Measurements from ENCODE around the gene AQP10.
"Not testable (repeated sequence)": the region's sequence is repeated elsewhere in the genome, so short reads cannot be mapped to it uniquely, and the experiment has no call there.

The AQP10 gene

GRCh38 chr1:154320882-154321608, at the start of gene AQP10:
TSS of gene AQP10 (plus strand) at chr1:154321093. CDS start at chr1:154321156, 63 bp downstream.
- no peak for DNase-seq

- peak; percentile 95 for DNase-seq
Observed at GRCh38 chr1:154272217-154272998, 48.5 kb upstream of the AQP10 start, which contains the start of gene HAX1. TSS of gene HAX1 (plus strand) at chr1:154272629. CDS start at chr1:154272724, 95 bp downstream.

- DNase-seq, result no peak
Observed at GRCh38 chr1:154272999-154273563, 47.8 kb upstream of the AQP10 start.

GRCh38 chr1:154276797-154277196, 44.1 kb upstream of the AQP10 start:
- no peak for DNase-seq

DNA sequence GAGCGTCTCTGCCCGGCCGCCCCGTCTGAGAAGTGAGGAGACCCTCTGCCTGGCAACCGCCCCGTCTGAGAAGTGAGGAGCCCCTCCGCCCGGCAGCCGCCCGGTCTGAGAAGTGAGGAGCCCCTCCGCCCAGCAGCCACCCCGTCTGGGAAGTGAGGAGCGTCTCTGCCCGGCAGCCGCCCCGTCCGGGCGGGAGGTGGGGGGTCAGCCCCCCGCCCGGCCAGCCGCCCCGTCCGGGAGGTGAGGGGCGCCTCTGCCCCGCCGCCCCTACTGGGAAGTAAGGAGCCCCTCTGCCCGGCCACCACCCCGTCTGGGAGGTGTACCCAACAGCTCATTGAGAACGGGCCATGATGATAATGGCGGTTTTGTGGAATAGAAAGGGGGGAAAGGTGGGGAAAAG, 33.3 kb upstream of the AQP10 start:
- DNase-seq, result not testable (repeated sequence)

GRCh38 chr1:154288661-154289060, 32.2 kb upstream of the AQP10 start:
- no peak for DNase-seq

DNA sequence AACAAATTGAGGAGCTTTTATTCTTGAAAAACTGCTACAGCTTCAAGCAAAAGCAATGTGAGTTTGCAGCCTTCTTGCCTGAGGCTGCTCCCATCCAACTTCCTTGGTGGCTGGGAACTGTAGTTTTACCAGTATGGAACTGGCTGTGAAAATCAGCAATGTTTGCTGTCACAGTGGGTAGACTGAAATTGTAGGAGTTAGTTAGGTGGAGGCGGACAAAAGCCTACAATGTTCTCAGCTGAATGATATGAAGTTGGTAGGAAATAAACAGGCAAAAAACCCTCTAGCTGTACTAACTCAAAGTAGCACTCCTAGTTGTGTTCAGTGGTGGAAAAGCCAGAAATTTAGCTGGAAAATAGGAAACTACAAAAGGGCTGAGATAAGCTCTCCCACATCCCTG, 30.0 kb upstream of the AQP10 start:
- no peak for DNase-seq

GRCh38 chr1:154295408-154296235, 25.3 kb upstream of the AQP10 start:
- DNase-seq, result no peak

DNA sequence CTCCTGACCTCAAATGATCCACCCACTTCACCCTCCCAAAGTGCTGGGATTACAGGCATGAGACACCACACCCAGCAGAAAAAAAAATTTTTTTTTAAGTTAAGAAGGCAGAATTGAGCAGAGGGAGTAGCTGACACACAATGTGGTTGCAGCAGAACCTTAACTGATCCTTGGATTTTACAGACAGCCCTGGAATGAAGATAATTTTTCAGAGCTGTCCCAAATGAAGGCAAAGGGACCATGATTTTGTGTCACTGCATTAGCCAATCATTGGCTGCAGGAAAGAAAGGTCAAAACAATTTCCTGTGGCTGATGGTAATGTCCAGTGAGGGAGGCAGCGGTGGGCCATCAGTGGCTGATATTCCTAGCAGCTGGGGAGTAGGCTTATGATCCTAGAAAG, 19.3 kb upstream of the AQP10 start:
- no peak for DNase-seq

GRCh38 chr1:154304664-154305337, 16.1 kb upstream of the AQP10 start:
- no peak for DNase-seq

DNA sequence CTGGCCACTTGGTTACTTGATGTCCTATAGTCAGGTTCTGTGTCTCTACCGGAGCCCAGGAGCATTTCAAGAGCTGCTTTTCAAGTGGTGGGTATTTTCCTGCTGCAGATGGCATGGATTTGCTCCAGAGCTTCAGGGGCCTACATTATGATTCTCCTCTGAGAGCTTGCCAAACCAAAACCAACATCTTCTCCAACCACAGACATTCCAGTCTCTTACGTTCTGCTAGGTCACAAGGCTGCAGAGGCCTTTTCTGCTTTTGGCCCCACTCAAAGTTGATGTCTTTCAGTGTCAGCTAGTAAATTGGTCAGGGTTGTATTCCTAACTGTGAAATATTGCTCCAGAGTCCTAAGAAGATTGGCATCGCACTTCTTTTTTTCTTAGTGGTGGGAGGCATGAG, 14.7 kb upstream of the AQP10 start:
- no peak for DNase-seq

DNA sequence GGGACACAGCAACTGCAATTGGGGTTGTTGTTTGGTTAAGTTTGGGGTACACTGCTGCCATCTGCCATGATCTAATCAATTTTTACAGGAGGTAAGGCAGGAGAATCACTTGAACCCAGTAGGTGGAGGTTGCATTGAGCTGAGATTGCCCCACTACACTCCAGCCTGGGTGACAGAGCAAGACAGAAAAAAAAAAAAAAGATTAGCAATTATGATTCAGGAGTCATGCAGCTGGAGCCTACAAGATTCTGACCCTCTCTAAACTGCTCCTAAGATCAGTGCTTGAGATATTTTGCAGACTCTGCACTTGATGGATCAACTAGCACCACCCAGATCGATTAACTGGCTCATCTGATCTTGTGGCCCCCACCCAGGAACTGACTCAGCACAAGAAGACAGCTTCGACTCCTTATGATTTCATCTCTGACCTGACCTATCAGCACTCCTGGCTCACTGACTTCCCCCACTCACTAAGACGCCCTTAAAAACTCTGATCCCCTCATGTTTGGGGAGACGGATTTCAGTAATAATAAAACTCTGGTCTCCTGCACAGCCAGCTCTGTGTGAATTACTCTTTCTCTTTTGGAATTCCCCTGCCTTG, 13.1 kb upstream of the AQP10 start:
- not testable (repeated sequence) for DNase-seq

- not testable (repeated sequence) for DNase-seq
Observed at GRCh38 chr1:154309136-154309535, 11.8 kb upstream of the AQP10 start.

- not testable (repeated sequence) for DNase-seq
Observed at GRCh38 chr1:154312229-154313065, 8.4 kb upstream of the AQP10 start.

GRCh38 chr1:154313066-154313356, 7.9 kb upstream of the AQP10 start:
- no peak for DNase-seq

DNA sequence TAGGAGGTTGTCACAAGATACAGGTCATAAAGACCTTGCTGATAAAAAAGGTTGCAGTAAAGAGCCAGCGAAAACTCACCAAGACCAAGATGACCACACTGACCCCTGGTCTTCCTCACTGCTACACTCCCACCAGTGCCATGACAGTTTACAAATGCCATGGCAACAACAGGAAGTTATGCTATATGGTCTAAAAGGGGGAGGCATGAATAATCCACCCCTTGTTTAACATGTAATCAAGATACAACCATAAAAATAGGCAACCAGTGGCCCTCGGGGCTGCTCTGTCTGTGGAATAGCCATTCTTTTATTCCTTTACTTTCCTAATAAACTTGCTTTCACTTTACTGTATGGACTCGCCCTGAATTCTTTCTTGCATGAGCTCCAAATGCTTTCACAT, 6.7 kb upstream of the AQP10 start:
- DNase-seq, result not testable (repeated sequence)

GRCh38 chr1:154316704-154317103, 4.2 kb upstream of the AQP10 start:
- DNase-seq, result no peak

DNA sequence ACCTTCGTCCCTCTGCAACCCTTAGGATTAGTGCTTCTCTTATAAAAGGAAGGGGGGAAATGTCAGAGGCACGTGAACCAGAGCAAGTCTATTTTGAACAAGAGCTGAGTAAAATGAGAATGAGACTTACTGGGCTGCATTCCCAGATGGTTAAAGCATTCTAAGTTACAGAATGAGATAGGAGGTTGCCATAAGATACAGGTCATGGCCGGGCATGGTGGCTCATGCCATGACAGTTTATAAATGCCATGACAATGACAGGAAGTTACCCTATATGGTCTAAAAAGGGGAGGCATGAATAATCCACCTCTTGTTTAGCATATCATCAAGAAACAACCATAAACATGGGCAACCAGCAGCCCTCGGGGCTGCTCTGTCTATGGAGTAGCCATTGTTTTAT, 2.5 kb upstream of the AQP10 start:
- no peak for DNase-seq

GRCh38 chr1:154321609-154321934, 679 bp downstream of the AQP10 start:
- DNase-seq, result not testable (repeated sequence)

- DNase-seq, result no peak
Observed at GRCh38 chr1:154323493-154323892, 2.6 kb downstream of the AQP10 start.

GRCh38 chr1:154324241-154324640, 3.3 kb downstream of the AQP10 start:
- DNase-seq, result no peak
